GM19467 (cell line): ENCODE measurements around the gene LMX1A.
A peak's percentile ranks its signal among the peaks of the same experiment; 100 is the strongest.

Source experiments
- ATAC-seq: cut with Tn5 transposase; IDR thresholded peaks from one replicate; pipeline ENCODE4 v1.9.1; 2021; ENCODE audit warnings: mild to moderate bottlenecking, moderate library complexity; ENCODE audit not compliant: unreplicated experiment

LMX1A gene

GRCh38 chr1:165276314-165276713 is 80.2 kb downstream of the LMX1A start:
- no peak for ATAC-seq

- no peak for ATAC-seq
These were observed 91.2 kb downstream of the LMX1A start for GRCh38 chr1:165265196-165265838.

- ATAC-seq: no peak
These were observed 96.6 kb downstream of the LMX1A start for GRCh38 chr1:165259706-165260428.

GRCh38 chr1:165259236-165259635 is 97.3 kb downstream of the LMX1A start:
- no peak for ATAC-seq

GRCh38 chr1:165257969-165258459 is 98.5 kb downstream of the LMX1A start:
- peak; percentile 72 for ATAC-seq

- no peak for ATAC-seq
These were observed 101.5 kb downstream of the LMX1A start for GRCh38 chr1:165254896-165255625.

- ATAC-seq: no peak
These were observed 102.1 kb downstream of the LMX1A start for GRCh38 chr1:165254376-165254775.

GRCh38 chr1:165253818-165254254 is 102.7 kb downstream of the LMX1A start:
- no peak for ATAC-seq

- no peak for ATAC-seq
These were observed 107.4 kb downstream of the LMX1A start for GRCh38 chr1:165248969-165249571.

GRCh38 chr1:165241952-165242351 is 114.6 kb downstream of the LMX1A start:
- no peak for ATAC-seq

- ATAC-seq: no peak
These were observed 115.2 kb downstream of the LMX1A start for GRCh38 chr1:165241321-165241720.

GRCh38 chr1:165240492-165240891 is 116.0 kb downstream of the LMX1A start:
- ATAC-seq: no peak

GRCh38 chr1:165239873-165240272 is 116.6 kb downstream of the LMX1A start:
- no peak for ATAC-seq

GRCh38 chr1:165235777-165236291 is 120.7 kb downstream of the LMX1A start:
- ATAC-seq: no peak

GRCh38 chr1:165235155-165235776 is 121.2 kb downstream of the LMX1A start:
- no peak for ATAC-seq

- ATAC-seq: no peak
These were observed 122.4 kb downstream of the LMX1A start for GRCh38 chr1:165234149-165234548.

- ATAC-seq: no peak
These were observed 127.8 kb downstream of the LMX1A start for GRCh38 chr1:165228676-165229075.

- ATAC-seq: no peak
These were observed 128.3 kb downstream of the LMX1A start for GRCh38 chr1:165228111-165228655.

GRCh38 chr1:165226326-165226725 is 130.2 kb downstream of the LMX1A start:
- ATAC-seq: no peak

GRCh38 chr1:165225650-165226049 is 130.9 kb downstream of the LMX1A start:
- no peak for ATAC-seq
